ENCODE data around the gene COA3. TPM values are rescaled to one million over a fixed set of nuclear protein-coding genes. Genes with fewer than 3 reads are reported as not detected.

The COA3 gene
- total and polyA plus RNA-seq, 2 donors (not counting 1 experiment from before 2014, with no cell fraction given): 53.5 to 80.3 TPM

- H3K4me1 ChIP-seq (ENCODE audit: control insufficient read depth, extremely low read depth, insufficient read depth, low read length): no peaks in the 10 kb centered on the region
- H2AFZ ChIP-seq (ENCODE audit: low read length): peak within 1 kb of the TSS; percentile 70
- peak within 1 kb of the TSS; percentile 97 to 99 (median 98) for H3K4me3 ChIP-seq (replicated peaks in 1 of 4; ENCODE audit: control extremely low read depth in 1 of 4, insufficient read depth in 1 of 4, low read depth in 3 of 4, low read length in 4 of 4)
- H3K9me3 ChIP-seq (ENCODE audit: control insufficient read depth, insufficient read depth, low read depth, low read length): no peaks in the 10 kb centered on the region
- peak within 1 kb of the TSS; percentile 93 for H3K27ac ChIP-seq (ENCODE audit: insufficient read depth, low read length)
- H3K79me2 ChIP-seq (ENCODE audit: control insufficient read depth, insufficient read depth, low read length): peaks cover 20% of the 10 kb centered on the region
- H3K36me3 ChIP-seq (ENCODE audit: control insufficient read depth, insufficient read depth, low read length): peaks cover 6% of the 10 kb centered on the region
- TF ChIP-seq CTCF (conservative IDR thresholded peaks at IDR 0.05 in 1 of 2, IDR thresholded peaks at IDR 0.05 in 1 of 2; ENCODE audit: low read depth in 1 of 2, low read length in 2 of 2) (no peak), EZH2 (IDR thresholded peaks at IDR 0.05; ENCODE audit: low read length, missing control alignments) (no peak)
- DNase-seq (ENCODE audit: low read depth in 2 of 2): peak; percentile 86 to 87
- no peaks in the 10 kb centered on the region for H4K20me1 ChIP-seq (ENCODE audit: control insufficient read depth, extremely low read depth, insufficient read depth, low read length)
- H3K9ac ChIP-seq (ENCODE audit: insufficient read depth, low read length): peak within 1 kb of the TSS; percentile 96
- no peaks in the 10 kb centered on the region for H3K27me3 ChIP-seq (ENCODE audit: control insufficient read depth, insufficient read depth, low read length)
- H3K4me2 ChIP-seq (ENCODE audit: extremely low read depth, insufficient read depth, low read length): peak within 1 kb of the TSS; percentile 96
Observed at GRCh38 chr17:42832934-42833766, 34.6 kb upstream of the COA3 start, which contains the start of gene PSME3. Gene PSME3, plus strand, starts transcription at chr17:42833397. Its CDS starts 235 bp downstream, at chr17:42833632.

DNA sequence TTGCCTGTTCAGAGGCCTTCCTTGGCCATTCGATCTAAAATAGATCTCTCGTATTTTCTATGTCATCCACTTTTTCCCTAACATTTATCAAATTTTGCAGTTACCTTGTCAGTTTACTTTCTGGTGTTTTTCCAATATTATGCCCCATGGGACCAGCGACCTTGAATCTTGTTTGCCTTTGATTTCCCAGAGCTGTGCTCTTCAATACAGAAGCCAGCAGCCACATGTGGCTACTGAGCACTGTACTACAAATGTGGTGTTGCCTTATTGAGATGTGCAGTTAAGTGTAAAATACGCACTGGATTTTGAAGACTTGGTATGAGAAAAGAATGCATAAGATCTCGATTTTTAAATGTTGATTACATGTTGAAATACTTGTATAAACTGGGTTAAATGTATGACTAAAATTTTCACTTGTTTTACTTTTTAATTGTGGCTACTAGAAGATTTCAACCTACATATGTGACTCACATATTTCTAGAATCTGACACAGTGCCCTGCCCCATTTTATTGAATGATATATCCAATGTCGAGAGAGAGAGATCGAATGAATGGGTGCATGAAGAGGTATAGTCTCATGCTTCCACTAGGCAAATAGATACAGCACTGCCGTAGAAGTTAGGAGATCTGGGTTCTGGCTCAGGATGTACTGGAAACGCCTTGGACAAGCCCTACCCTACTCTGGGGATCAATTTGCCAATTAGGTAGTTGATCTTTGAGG is 33.9 kb upstream of the COA3 start:
- H3K36me3 ChIP-seq (ENCODE audit: control insufficient read depth, insufficient read depth, low read length): peaks cover 3% of the 10 kb centered on the region
- H3K4me3 ChIP-seq (replicated peaks in 1 of 4; ENCODE audit: control extremely low read depth in 1 of 4, insufficient read depth in 1 of 4, low read depth in 3 of 4, low read length in 4 of 4): peak overlapping the region; percentile 97 to 99 (median 98)
- no peaks in the 10 kb centered on the region for H3K9me3 ChIP-seq (ENCODE audit: control insufficient read depth, insufficient read depth, low read depth, low read length)
- H3K27ac ChIP-seq (ENCODE audit: insufficient read depth, low read length): peak overlapping the region; percentile 93
- peak overlapping the region; percentile 70 for H2AFZ ChIP-seq (ENCODE audit: low read length)
- TF ChIP-seq EZH2 (IDR thresholded peaks at IDR 0.05; ENCODE audit: low read length, missing control alignments) (no peak), CTCF (conservative IDR thresholded peaks at IDR 0.05 in 1 of 2, IDR thresholded peaks at IDR 0.05 in 1 of 2; ENCODE audit: low read depth in 1 of 2, low read length in 2 of 2) (no peak)
- H3K27me3 ChIP-seq (ENCODE audit: control insufficient read depth, insufficient read depth, low read length): no peaks in the 10 kb centered on the region
- peak overlapping the region; percentile 79 for H3K4me2 ChIP-seq (ENCODE audit: extremely low read depth, insufficient read depth, low read length)
- H3K4me1 ChIP-seq (ENCODE audit: control insufficient read depth, extremely low read depth, insufficient read depth, low read length): no peaks in the 10 kb centered on the region
- DNase-seq (ENCODE audit: low read depth in 2 of 2): no peak
- no peaks in the 10 kb centered on the region for H4K20me1 ChIP-seq (ENCODE audit: control insufficient read depth, extremely low read depth, insufficient read depth, low read length)
- H3K79me2 ChIP-seq (ENCODE audit: control insufficient read depth, insufficient read depth, low read length): peaks cover 20% of the 10 kb centered on the region
- peak overlapping the region; percentile 96 for H3K9ac ChIP-seq (ENCODE audit: insufficient read depth, low read length)

- Histone ChIP-seq H3K9me3 (ENCODE audit: control insufficient read depth, insufficient read depth, low read depth, low read length) (no peaks in the 10 kb centered on the region), H3K4me1 (ENCODE audit: control insufficient read depth, extremely low read depth, insufficient read depth, low read length) (no peaks in the 10 kb centered on the region), H3K9ac (ENCODE audit: insufficient read depth, low read length) (no peak overlapping the region), H3K4me2 (ENCODE audit: extremely low read depth, insufficient read depth, low read length) (no peak overlapping the region), H3K27ac (ENCODE audit: insufficient read depth, low read length) (no peak overlapping the region), H4K20me1 (ENCODE audit: control insufficient read depth, extremely low read depth, insufficient read depth, low read length) (no peaks in the 10 kb centered on the region), H3K36me3 (ENCODE audit: control insufficient read depth, insufficient read depth, low read length) (no peaks in the 10 kb centered on the region), H2AFZ (ENCODE audit: low read length) (no peak overlapping the region), H3K4me3 (replicated peaks in 1 of 4; ENCODE audit: control extremely low read depth in 1 of 4, insufficient read depth in 1 of 4, low read depth in 3 of 4, low read length in 4 of 4) (no peak overlapping the region), H3K79me2 (ENCODE audit: control insufficient read depth, insufficient read depth, low read length) (peaks cover 20% of the 10 kb centered on the region), H3K27me3 (ENCODE audit: control insufficient read depth, insufficient read depth, low read length) (no peaks in the 10 kb centered on the region)
- TF ChIP-seq EZH2 (IDR thresholded peaks at IDR 0.05; ENCODE audit: low read length, missing control alignments): no peak
- TF ChIP-seq CTCF (conservative IDR thresholded peaks at IDR 0.05 in 1 of 2, IDR thresholded peaks at IDR 0.05 in 1 of 2; ENCODE audit: low read depth in 1 of 2, low read length in 2 of 2): no peak
- no peak for DNase-seq (ENCODE audit: low read depth in 2 of 2)
Observed at GRCh38 chr17:42830971-42831370, 32.5 kb upstream of the COA3 start.
